GM12801 (cell line): ENCODE results near the gene UHMK1.

Experiments used
- TF ChIP-seq, protein P1 (sequence below): IDR thresholded peaks from one replicate; pipeline ENCODE4 v1.5.1; 2011; ENCODE audit warnings: control low read depth; ENCODE audit not compliant: insufficient read length; ENCODE audit errors: extremely low read depth

The UHMK1 gene

DNA sequence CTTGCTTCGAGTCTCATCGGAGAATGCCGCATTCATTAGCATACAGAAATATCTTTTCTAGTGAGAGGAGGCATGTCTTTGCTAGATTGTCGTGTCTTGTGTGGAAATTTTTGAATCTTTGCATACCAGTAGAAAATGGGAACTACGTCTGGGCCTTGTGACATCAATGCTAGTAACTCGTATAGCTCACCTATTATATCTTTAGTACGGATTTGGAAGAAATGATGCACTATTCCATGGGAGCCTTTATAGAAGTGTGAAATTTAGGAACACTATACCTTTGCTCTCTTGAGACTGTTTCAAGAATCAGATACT lies 835 bp downstream of the UHMK1 start:
- TF ChIP-seq, protein P1, sequence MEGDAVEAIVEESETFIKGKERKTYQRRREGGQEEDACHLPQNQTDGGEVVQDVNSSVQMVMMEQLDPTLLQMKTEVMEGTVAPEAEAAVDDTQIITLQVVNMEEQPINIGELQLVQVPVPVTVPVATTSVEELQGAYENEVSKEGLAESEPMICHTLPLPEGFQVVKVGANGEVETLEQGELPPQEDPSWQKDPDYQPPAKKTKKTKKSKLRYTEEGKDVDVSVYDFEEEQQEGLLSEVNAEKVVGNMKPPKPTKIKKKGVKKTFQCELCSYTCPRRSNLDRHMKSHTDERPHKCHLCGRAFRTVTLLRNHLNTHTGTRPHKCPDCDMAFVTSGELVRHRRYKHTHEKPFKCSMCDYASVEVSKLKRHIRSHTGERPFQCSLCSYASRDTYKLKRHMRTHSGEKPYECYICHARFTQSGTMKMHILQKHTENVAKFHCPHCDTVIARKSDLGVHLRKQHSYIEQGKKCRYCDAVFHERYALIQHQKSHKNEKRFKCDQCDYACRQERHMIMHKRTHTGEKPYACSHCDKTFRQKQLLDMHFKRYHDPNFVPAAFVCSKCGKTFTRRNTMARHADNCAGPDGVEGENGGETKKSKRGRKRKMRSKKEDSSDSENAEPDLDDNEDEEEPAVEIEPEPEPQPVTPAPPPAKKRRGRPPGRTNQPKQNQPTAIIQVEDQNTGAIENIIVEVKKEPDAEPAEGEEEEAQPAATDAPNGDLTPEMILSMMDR, result no peak

DNA sequence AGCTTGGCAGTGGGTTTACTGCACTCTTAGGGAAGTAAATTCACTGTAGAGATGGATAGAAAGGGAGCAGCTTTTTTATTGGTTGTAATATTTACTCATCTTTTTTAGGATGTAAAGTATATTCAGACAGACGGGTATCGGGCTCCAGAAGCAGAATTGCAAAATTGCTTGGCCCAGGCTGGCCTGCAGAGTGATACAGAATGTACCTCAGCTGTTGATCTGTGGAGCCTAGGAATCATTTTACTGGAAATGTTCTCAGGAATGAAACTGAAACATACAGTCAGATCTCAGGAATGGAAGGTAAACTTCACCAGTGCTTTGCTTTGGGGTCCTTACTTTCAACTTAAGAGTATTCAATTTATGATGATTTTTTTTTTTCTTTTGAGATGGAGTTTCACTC lies 3.2 kb downstream of the UHMK1 start:
- TF ChIP-seq, protein P1, result no peak

DNA sequence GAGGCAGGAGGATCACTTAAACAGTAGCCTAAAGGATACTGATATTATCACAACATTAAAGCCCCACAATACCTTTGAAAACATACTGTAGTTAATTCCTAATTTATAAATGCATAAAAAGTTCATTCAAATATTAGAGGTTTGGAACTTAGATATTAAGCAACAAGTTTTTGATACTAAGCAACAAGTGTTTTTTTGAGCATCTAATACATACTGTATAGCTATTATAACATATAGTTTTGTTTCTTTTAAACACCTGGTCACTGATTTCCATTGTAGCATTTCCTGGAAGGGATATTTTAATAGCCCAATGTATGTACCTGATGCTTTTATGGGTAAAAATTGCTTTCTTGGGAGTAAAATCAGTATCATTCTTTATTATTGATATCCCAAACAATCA lies 4.5 kb downstream of the UHMK1 start:
- TF ChIP-seq, protein P1, result no peak

GRCh38 chr1:162502928-162503327 lies 5.3 kb downstream of the UHMK1 start:
- TF ChIP-seq, protein P1, result no peak

GRCh38 chr1:162527314-162527713 lies 29.7 kb downstream of the UHMK1 start:
- TF ChIP-seq, protein P1, result no peak

DNA sequence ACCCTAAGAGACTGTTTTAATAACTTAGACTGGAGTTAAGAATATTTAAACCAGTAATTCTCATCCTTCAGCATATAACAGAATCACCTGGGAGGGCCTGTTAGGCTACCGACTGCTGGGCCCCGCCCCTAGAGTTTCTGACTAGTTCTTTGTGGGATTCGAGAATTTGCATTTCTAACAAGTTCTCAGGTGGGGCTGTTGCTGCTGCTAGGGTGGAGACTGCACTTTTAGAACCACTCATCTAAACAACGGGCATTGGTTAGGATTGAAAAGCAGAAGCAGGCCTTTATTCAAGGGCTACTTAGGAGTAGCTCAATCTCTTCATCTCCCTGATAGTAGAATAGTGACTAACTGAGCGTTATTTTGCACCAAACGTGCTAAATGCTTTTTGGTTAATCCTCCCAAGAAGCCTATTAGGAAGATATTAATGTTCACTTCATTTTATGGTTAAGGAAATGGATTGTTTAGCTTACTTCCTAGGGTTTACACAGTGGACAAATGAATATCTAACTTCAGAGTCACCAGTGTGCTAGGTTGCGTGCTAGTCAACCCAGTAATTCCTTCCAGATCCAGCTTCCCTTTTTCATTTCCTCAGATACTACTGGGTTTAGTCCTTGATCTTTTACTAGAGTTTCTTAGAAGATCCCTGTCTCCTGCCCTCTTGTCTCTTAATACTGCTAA lies 32.8 kb downstream of the UHMK1 start:
- TF ChIP-seq, protein P1, result no peak

- TF ChIP-seq, protein P1, result no peak
Observed at GRCh38 chr1:162530988-162531319, 33.3 kb downstream of the UHMK1 start.
